Measurements from ENCODE around the gene ANXA7.

ANXA7 gene

DNA sequence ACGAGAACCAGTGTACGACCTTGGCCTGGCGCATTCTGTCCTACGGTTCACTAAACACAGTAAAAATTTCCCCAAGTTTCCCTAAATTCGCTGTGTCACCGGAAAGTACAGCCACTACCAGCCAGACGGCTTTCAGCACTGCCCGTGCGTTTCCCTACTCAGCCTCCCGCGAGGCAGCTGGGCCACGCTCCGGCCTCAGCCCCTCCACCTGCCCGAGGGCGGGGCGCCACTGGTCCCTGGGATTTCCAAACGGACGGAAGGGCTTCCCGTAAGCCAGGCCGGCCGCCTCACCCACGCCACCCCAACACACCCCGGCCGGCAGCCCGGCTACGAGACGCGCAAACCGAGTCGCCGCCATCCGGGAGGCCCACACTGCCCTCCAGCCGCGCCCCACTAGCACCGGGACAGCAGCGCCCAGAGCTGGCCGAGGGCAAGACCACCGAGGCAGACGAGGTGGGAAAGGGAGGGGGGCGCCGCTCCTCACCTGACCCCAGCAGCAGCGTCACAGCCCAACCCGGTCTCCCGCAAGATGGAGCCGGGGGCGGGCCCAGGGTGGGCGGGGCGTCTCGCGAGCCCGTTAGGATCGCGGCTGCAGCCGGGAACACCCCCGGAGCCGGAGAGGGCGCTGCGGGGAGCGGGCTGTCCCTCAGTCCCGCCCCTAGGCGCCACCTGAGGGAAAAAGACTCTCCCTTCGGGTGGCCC, at the start of gene ANXA7:
Gene ANXA7, minus strand, starts transcription at position 531 of the 702 bp plus-strand sequence. CDS start 13,202 bp downstream, outside the sequence.
- peak; percentile 92 for DNase-seq

GRCh38 chr10:73460897-73461296, 47.0 kb upstream of the ANXA7 start:
- DNase-seq: no peak

GRCh38 chr10:73459683-73460314, 45.9 kb upstream of the ANXA7 start:
- no peak for DNase-seq

- no peak for DNase-seq
Observed at GRCh38 chr10:73456187-73456890, 42.5 kb upstream of the ANXA7 start.

- DNase-seq: no peak
Observed at GRCh38 chr10:73449113-73449512, 35.3 kb upstream of the ANXA7 start.

DNA sequence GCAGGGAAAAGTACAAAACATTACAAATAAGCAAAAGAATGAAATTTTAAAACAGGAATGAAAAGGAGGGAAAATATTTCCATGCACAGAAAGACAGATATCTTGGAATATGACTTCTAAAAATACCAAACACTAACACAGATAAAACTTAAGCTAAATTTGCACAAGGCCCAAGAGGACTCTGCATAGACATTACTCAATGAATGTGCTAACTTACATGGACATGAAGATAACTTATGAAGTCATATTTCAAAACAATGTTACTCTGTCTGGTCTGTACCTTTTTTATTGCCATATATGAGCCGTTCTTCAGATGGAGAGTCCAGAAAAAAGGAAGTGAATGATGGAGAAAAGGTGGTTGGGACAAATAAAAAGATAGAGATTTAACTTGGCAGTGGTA, 34.5 kb upstream of the ANXA7 start:
- no peak for DNase-seq

- DNase-seq: no peak
Observed at GRCh38 chr10:73446926-73447325, 33.1 kb upstream of the ANXA7 start.

DNA sequence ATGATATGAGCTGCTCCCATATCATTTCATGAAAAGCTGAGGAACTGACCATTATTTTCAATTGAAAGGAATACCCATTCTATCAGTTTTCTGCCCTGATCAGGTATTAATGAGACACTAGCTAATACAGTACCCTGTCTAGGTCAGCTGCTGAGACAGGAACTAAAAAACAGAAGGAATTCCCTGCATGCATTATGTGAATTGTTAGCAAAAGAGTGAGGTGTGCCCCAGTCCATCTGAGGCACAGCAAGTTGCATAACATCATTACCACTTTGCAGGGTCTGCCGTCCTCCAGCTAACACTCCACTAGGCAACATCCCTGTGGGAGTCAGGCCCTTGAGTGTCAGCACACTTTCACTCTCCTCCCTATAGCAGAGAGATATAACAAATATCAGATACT, 30.6 kb upstream of the ANXA7 start:
- no peak for DNase-seq

DNA sequence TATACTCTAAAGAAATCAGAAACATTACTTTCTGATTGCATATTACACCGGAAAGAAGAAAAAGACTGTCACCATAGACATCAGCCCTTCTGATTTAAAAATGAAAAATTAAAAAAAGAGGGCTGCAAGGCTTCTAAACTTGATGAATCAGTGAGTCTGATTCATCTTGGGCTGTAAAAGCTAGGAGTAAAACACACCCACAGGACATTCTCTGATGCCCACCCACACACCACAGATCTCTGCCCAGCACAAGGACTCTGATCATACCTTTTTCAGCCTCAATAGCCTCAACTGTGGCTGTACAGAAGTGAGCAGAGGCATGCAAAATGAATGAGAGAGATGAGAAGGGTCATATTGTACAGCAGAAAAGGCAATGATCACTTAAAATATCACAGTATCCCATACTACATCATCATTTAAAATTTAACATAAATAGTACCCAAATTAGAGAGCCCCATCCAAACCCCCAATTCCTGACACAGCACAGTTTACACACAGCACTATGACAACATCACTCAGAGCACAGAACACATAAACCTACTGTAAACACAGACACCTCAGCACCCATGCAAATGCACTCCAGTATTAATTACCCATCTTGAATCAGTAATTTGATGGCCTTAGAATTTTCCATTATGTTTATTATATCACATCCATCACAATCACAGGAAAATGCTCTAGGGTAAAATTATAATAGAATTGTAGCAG, 25.9 kb upstream of the ANXA7 start:
- DNase-seq: no peak

DNA sequence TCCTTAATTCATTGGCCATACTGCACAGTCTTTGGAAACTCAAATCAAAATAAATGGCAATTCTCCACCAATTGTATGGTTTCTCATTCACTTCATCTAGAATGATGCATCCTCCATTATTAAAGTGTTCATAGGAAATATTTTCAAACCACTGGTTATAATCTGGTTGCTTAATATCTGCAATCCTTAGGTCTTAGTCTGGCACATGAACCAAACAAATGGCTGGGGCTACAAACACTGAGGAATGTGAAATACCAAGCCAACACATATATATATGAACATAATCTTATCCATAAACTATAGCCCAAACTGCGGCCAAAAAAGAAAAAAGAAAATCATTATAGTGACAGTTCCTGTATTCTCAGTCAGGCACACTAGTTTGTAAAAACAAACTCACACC, 25.2 kb upstream of the ANXA7 start:
- DNase-seq: no peak

GRCh38 chr10:73433538-73433867, 19.6 kb upstream of the ANXA7 start, which contains the start of gene MSS51:
Gene MSS51, minus strand, starts transcription at chr10:73433561. Its CDS starts 5,277 bp downstream, at chr10:73428284.
- no peak for DNase-seq

- DNase-seq: no peak
Observed at GRCh38 chr10:73432646-73433537, 19.0 kb upstream of the ANXA7 start.

DNA sequence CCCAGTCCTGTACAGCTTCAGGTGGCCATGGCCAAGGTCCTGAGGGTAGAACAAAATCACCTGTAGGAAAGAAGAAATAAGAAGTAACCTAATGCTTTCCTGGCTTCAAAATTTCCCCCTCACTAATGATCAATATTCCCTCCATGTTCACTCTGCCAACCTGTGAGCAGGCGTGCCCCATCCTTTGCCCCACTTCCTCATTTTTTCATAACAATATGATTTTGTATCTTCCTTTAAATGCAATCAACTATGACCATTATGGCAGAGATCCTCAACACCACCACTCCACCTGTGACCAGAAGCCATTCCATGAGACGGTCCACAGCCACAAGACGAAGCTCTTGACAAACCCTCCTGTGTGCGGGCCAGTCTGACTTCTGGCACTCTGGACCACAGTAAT, 12.5 kb upstream of the ANXA7 start:
- no peak for DNase-seq

GRCh38 chr10:73424478-73424877, 10.6 kb upstream of the ANXA7 start:
- DNase-seq: no peak

DNA sequence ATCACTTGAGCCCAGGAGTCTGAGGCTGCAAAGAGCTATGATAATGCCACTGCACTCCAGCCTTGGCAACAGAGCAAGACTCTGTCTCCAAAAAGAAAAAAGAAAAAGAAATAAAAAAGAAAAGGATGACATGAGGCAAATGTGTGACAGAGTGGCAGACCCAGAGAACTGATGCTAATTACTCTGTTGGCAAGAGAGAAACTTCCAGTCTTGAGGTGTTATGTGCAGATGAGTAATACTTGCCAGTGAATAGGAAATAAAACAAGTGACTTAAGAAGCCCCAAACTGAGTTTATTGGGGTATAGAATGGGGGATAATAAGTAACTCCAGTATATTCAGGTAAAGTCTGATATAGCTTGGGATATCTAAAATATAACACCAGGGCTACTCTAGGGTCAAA, 9.5 kb upstream of the ANXA7 start:
- DNase-seq: no peak

GRCh38 chr10:73416571-73416970, 2.7 kb upstream of the ANXA7 start:
- DNase-seq: no peak

GRCh38 chr10:73414230-73414945, 530 bp upstream of the ANXA7 start:
- DNase-seq: no peak

GRCh38 chr10:73413108-73413527, 740 bp downstream of the ANXA7 start:
- no peak for DNase-seq

DNA sequence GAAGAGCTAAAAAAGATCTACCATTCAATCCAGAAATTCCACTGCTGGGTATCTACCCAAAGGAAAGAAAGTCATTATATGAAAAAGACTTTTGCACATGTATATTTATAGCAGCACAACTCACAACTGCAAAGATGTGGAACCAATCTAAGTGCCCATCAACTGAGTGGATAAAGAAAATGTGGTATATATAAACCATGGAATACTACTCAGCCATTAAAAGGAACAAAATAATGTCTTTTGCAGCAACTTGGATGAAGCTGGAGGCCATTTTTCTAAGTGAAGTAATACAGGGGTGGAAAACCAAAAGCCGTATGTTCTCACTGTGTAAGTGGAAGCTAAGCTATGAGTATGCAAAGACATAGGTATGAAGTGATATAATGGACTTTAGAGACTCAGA, 3.0 kb downstream of the ANXA7 start:
- no peak for DNase-seq

GRCh38 chr10:73408978-73409521, 4.8 kb downstream of the ANXA7 start:
- DNase-seq: no peak

GRCh38 chr10:73408061-73408460, 5.8 kb downstream of the ANXA7 start:
- no peak for DNase-seq

All from activated CD4-positive, alpha-beta T cell treated with anti-CD3 and anti-CD28 coated beads, Interleukin-2, amount 50 U/mL, for 4 hours (primary cell).